HFF-Myc (cell line): ENCODE data around the gene C7orf33.
"Not testable (repeated sequence)": the region's sequence is repeated elsewhere in the genome, so short reads cannot be mapped to it uniquely, and the experiment has no call there.

Experiments
- DNase-seq: peaks from one replicate; pipeline ENCODE4 v3.0.0-alpha.2; 2011; ENCODE audit warnings: low read depth; ENCODE audit errors: extremely low read depth
- H3K4me3 ChIP-seq: replicated peaks from 2 replicates; pipeline ENCODE4 v1.5.1; 2011; ENCODE audit warnings: low read depth, mild to moderate bottlenecking, control low read depth, low read length
- TF ChIP-seq, protein P1 (sequence below): IDR thresholded peaks from 2 replicates; pipeline ENCODE4 v1.5.1; 2012; ENCODE audit warnings: mild to moderate bottlenecking, low read depth, low read length, control low read depth; ENCODE audit errors: missing control alignments

Gene C7orf33

DNA sequence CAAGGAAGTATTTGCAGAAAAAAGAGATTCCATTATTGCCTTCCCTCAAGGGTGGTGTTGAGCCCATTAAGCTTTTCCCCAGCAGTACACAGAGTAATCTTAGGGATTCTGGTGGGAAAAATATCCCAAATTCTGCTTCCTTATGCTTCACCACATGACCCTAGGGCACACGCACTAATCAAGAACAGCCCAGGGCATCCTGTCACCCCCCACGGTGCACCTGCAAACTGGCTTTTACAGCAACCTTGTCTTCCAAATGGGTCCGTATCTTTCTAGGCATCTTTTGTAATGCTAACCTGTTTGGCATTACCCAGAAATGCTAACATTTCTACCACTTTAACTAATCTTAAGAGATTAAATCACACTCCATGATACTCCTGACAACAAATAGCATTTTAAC, 926 bp upstream of the C7orf33 start:
- H3K4me3 ChIP-seq: no peak overlapping the region
- TF ChIP-seq, protein P1, sequence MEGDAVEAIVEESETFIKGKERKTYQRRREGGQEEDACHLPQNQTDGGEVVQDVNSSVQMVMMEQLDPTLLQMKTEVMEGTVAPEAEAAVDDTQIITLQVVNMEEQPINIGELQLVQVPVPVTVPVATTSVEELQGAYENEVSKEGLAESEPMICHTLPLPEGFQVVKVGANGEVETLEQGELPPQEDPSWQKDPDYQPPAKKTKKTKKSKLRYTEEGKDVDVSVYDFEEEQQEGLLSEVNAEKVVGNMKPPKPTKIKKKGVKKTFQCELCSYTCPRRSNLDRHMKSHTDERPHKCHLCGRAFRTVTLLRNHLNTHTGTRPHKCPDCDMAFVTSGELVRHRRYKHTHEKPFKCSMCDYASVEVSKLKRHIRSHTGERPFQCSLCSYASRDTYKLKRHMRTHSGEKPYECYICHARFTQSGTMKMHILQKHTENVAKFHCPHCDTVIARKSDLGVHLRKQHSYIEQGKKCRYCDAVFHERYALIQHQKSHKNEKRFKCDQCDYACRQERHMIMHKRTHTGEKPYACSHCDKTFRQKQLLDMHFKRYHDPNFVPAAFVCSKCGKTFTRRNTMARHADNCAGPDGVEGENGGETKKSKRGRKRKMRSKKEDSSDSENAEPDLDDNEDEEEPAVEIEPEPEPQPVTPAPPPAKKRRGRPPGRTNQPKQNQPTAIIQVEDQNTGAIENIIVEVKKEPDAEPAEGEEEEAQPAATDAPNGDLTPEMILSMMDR: no peak
- DNase-seq: no peak

DNA sequence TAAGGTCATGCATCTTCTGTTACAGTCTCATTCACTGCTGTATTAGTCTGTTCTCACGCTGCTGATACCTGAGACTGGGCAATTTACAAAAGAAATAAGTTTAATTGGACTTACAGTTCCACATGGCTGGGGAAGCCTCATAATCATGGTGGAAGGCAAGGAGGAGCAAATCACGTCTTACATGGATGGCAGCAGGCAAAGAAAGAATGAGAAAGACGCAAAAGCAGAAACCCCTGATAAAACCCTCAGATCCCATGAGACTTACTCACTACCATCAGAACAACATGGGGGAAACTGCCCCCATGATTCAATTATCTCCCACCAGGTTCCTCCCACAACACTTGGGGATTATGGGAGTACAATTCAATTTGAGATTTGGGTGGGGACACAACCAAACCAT, 5.8 kb downstream of the C7orf33 start:
- DNase-seq, H3K4me3 ChIP-seq: not testable (repeated sequence)

DNA sequence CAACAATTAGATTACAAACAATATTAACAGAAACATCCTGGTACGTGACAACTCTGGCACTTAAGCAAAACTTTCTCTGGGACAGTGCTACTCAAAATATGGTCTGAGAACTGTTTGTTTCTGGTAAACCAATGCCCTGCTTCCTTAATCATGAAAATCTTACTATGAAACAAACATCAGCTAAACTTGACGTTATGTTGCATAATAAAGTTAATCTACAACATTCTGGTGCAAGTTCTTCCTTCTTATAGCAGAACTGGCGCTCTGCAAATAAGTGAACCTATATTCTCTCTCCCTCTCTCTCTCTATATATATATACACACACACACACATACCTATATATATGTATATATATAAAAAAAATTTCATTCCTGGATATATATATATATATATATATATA, 7.8 kb downstream of the C7orf33 start:
- TF ChIP-seq, protein P1: no peak
- DNase-seq: no peak
- no peak overlapping the region for H3K4me3 ChIP-seq

DNA sequence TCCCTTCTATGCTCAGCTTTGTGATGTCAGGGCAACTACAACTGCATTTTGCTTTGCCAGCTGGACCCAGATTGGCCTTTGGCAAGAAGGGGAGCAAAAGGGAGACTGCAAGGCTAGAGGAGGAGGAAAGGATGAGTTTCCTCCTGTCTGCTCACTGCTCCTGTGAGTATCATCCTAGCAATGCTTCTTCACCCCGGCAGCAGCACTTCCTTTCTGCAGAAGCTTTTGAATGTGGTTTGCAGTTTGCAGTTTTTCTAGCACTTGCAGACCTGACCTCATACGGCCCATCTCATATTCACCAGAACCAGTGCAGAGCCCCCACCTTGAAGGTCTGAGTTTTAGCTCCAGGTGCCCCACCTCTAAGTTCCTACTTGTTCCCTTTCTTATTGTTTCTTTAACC, 14.8 kb downstream of the C7orf33 start:
- TF ChIP-seq, protein P1: no peak
- H3K4me3 ChIP-seq: no peak overlapping the region
- no peak for DNase-seq

DNA sequence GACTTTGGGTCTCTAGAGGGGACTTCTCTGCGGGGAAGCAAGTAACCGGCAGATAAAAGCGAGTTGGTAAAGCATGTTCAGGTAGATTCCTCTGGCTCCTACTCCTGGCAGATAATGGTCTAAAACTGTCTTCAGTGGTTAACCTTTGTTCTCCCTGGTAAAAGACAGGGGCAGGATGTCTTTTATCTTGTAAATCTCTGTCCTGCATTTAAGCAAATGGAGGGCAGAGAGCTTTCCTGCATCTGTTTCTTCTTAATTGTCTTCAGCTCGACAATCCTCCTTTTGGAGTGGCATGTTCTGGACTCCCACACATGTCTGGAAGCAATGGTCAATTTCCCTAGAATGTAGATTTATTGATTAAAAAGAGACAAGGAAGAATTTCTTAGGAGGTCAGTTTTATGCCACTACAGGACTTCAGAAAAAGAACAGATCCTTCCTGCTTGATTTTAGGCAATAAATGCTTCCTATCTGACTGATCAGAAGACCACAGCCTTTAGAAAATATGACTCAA, 16.6 kb downstream of the C7orf33 start:
- DNase-seq: no peak
- H3K4me3 ChIP-seq: no peak overlapping the region
- TF ChIP-seq, protein P1: no peak

DNA sequence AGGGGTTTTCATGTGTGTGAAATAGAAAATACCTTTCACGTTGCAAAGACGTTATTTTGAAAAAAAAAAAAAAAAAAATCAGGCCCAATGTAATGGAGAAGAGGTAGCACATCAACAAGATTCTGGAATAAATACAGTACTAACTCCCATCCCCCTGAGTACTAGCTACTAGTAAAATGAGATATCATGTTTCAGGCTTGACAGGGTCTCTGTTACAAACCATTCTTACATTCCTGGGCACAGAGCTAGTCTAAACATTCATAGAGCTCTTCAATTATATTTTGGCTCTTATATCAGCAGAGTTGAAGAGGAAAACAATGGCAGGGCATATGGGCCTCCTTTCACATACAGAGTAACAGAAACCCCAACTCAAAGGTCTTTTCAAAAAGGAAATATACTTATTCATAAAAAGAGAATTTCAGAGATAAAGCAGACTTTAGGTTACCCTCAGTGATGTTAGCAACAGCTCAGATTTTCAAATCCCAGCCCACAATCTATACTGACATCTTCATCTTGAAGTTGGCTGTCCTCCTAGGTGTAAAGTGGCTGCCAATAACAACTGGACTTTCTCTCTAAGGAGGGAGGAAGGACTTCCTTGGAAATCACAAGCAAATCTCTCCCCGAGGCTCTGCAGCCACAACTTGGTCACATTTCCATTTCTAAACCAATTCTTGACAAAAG, 18.6 kb downstream of the C7orf33 start:
- no peak overlapping the region for H3K4me3 ChIP-seq
- TF ChIP-seq, protein P1: no peak
- DNase-seq: no peak

DNA sequence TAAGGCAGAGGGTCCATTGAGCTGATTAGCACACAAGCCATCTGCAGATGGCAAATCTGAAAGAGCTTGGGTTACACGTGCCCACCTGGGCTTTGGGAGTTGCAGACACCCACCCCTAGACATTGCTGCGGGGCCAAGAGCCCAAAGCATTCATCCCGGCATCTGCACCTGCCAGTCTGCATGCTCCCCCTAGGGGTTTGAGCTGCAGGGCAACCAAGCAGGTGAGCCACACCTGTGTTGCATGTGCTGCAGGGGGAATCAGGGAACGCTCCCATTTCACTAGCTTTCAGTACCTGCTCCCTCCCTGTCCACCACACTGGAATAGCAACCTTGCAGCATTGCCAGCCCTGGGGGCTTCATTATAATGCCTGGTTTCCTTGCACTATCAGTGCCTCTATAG, 21.1 kb downstream of the C7orf33 start:
- H3K4me3 ChIP-seq: no peak overlapping the region
- TF ChIP-seq, protein P1: no peak
- no peak for DNase-seq
